Neuron (in vitro differentiated cells): ENCODE measurements around the gene SETD1B.

Experiments used
- H2AFZ ChIP-seq: one replicate; pipeline ENCODE4 v1.6.1; 2013; ENCODE audit warnings: low read depth, mild to moderate bottlenecking, inconsistent platforms, low read length, moderate library complexity
- H3K27me3 ChIP-seq: one replicate; pipeline ENCODE4 v1.6.1; 2013; ENCODE audit warnings: low read length; ENCODE audit not compliant: insufficient read depth
- H3K36me3 ChIP-seq: one replicate; pipeline ENCODE4 v1.6.1; 2013; ENCODE audit warnings: low read length; ENCODE audit not compliant: insufficient read depth
- H3K4me1 ChIP-seq: one replicate; pipeline ENCODE4 v1.6.1; 2013; ENCODE audit warnings: low read length; ENCODE audit not compliant: insufficient read depth
- H3K4me3 ChIP-seq: 2 replicates; pipeline ENCODE4 v1.5.1; 2013; ENCODE audit warnings: mild to moderate bottlenecking, low read length, moderate library complexity
- H3K9me3 ChIP-seq: one replicate; pipeline ENCODE4 v1.6.1; 2013; ENCODE audit warnings: low read length

The SETD1B gene

DNA sequence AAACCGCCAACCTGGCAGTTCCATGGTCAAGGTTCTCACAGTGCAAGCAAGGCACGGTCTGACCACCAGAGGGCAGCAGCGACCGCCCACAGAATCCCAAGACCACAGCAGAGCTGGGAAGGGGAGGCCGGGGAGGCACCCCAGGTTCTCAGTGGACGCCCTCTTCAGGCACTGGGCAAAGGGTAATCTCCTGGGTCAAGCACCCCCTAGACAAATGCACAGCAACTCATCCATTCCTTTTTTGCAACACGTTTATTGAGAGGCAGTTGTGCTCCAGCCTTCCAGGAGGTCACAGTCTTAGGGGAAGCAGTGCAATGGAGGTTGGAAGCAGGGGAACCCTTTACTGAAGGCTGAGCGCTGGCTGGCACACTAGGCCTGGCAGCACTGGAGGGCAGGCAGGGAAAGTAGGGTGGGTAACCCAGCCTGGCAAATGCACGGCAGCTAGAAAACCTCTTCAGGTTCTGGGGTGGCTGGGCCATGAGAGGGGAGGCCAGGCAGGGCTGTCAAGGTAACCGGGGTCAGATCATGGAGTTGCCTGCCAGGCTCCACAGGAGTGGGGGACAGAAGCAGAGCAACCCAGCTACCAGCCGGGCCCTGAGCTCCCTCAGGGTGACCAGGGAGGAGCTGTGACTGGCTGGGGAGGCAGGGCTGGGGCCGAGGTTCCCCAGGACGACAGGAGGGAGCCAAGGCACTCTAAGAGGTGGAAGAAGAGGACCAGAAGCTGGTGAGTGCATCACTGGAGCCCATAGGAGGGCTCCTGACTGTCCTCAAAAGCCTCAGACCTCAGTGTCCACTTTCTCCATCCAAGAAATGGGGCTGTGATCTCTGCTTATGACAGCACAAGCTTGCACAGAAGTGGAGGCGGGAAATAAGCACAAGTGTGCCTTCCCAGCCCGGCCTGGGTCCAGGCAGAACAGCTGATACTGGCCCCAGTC, 8.5 kb upstream of the SETD1B start:
- Histone ChIP-seq H3K4me1 (peaks cover 34% of the 10 kb centered on the region), H3K9me3 (no peaks in the 10 kb centered on the region), H2AFZ (no peak overlapping the region), H3K27me3 (no peaks in the 10 kb centered on the region), H3K4me3 (no peak overlapping the region), H3K36me3 (peaks cover 44% of the 10 kb centered on the region)

DNA sequence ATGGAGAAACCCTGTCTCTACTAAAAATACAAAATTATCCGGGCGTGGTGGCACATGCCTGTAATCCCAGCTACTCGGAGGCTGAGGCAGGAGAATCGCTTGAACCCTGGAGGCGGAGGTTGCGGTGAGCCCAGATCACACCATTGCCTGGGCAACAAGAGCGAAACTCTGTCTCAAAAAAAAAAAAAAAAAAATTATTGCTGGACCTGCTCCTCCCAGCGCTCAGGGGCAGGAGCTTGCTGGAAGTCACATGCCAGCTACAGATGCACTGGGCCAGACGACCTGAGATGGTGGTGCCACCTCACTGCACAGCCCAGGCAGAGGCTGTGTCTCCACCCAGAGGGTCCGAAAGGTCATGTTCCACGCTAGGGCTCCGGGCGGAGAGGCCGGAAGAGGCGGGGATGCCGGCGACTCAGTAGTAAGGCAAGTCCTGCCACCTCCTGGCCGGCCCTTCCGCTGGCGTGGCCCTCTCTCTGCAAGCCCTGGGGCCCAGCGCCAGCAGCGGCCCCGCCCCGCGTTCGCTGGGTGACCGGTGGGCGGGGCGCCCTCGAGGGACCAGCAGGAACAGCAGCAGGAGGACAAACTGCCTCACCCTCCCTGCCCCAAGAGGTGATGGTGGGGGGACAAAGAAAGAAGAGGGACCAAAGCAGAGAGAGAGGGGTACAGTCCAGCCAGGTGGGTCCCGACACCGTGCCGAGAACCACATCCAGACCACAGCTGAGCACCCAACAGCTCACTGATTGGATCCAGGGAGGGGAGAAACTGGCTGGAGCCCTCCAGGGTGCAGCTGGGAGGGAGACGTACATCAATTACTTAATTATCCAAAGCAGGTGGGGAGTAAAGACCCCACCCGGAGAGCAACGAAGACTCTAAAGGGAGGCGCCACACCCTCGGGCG, 6.7 kb upstream of the SETD1B start:
- H3K4me1 ChIP-seq: peaks cover 44% of the 10 kb centered on the region

DNA sequence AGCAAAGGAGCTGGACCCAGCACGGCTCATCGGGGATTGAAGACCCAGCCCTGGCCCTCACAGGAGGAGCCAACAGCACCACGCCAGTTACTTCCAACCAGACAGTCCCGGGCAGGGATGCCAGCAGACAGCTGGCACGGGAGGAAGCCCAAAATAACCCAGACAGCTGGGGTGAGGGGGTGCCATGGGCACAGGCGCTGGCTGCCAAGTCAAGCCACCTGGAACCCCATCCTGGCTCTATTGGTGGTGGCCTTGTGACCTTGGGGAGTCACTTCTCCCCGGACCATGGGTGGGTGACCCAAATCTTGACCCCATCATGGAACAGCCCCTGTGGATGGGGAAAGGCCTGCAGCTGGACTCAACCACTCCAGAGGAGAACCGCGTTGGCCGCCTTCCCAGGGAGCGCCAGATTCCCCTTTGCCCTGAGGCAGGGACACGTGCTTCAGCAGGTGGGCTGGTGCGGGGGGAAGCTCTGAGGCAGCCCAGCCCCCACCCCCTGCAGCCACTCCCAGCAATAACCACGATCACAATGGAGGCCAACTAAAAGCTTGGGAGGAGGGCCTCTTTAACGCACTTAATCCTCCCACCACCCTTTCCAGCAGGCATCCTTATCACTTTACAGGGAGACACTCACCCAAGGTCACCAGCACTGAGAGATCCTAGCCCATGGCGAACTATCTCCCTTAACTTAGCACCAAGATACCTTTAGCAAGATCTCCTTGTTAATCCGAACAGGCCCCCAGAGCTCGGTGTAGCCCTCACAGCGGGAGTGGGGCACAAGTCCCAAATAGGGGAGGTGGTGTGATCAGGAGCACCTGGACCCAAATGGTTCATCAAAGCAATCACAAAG, 5.6 kb upstream of the SETD1B start:
- peak overlapping the region; percentile 88 for H3K4me3 ChIP-seq
- no peaks in the 10 kb centered on the region for H3K27me3 ChIP-seq
- H2AFZ ChIP-seq: no peak overlapping the region
- H3K9me3 ChIP-seq: no peaks in the 10 kb centered on the region
- H3K4me1 ChIP-seq: peaks cover 44% of the 10 kb centered on the region
- H3K36me3 ChIP-seq: peaks cover 37% of the 10 kb centered on the region

More for the DNA sequence above, 6.7 kb upstream of the SETD1B start:
- Histone ChIP-seq H2AFZ (no peak overlapping the region), H3K9me3 (no peaks in the 10 kb centered on the region), H3K27me3 (no peaks in the 10 kb centered on the region), H3K4me3 (peak overlapping the region; percentile 7), H3K36me3 (peaks cover 44% of the 10 kb centered on the region)

DNA sequence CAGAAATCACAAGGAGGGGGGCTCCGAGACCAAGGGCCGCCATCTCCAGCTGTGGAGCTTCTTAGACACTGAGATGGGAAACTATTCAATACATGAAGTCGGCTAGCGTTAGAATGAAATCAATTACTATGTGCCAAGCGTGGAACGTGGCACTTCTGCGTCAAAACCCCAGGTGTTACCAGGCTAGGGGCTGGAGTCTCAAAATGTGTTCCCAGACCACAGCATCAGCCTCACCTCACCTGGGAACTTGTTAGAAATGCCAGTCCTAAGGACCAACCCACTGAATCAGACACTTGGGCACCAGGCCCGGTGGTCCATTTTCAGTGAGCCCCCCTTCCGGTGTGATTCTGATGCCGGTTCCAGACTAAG, 5.0 kb upstream of the SETD1B start:
- no peaks in the 10 kb centered on the region for H3K27me3 ChIP-seq
- peaks cover 37% of the 10 kb centered on the region for H3K36me3 ChIP-seq
- H2AFZ ChIP-seq: no peak overlapping the region
- H3K4me3 ChIP-seq: peak overlapping the region; percentile 88
- H3K4me1 ChIP-seq: peaks cover 46% of the 10 kb centered on the region
- H3K9me3 ChIP-seq: no peaks in the 10 kb centered on the region

DNA sequence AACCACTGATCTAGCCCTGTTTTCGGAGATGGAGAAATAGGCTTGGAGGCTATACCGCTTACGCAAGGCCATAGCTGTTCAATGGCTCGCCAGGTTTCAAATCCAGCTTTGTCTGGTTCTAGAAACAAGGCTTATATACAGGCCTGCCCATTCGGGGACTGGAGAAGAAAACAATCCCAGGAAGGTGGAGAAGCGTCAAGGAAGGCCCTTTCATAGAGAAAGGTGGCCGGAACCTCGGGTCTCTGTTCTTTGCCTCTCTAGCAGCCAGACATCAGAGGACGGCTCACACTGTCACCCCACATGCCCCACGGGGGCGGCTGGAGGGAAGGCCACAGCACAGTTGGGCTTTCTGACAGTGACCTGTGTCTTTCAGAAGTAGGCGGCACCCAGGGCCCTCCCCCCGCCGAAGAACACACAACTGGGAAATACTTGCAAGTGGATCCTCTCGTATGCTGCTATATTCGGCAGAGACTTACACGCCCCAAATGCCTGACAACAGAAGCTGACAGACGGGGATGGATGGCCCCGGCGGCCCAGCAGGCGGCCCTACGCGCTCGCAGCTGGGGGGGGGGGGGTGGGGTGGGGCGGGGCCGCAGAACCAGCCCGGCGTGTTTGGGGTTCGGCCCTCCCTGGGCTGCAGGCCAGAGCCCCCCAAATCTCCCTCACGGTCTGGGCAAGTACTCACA, 4.5 kb upstream of the SETD1B start:
- H2AFZ ChIP-seq: no peak overlapping the region
- peaks cover 36% of the 10 kb centered on the region for H3K36me3 ChIP-seq
- no peaks in the 10 kb centered on the region for H3K9me3 ChIP-seq
- H3K27me3 ChIP-seq: no peaks in the 10 kb centered on the region
- peak overlapping the region; percentile 88 for H3K4me3 ChIP-seq
- H3K4me1 ChIP-seq: peaks cover 46% of the 10 kb centered on the region

DNA sequence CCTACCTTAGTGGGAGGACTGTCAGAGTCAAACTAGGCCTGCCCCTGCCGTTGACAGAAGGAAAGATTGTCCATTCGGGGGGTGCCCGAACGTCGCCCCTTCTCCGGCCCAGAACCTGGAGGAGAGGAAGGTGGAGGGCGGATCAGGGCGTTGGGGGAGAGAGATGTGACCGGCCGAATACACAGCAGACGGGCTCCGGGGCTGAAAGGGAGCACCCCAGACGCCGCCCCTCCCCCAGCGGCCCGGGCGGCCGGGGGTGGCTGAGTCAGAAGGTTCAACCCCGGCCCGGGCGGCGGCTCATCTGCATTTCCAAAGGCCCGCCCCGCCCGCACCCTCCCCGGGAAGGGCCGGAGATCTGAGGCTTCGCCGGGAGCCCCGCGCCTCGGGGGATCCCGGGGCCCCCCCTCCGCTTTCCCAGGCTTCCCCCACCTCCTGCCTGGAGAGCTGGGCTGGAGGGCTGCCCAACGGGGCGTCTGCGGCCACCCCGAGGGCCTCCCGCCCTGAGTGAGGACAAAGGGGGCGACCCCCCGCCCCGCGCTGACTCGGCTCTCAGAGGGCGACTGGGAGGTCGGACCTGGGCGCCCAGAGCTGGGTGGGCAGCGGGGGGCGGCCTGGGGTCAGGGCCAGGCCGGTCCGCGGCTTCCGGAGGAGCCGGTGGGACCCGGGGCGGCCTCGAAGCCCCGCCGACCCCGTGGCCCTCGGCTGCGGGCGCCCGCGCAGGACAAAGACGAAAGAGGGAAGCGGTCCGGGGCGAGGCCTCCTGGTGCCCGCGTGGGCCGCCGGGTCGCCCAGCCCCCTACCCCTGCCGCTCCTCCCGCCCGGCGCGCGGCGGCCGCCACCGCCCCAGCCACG, 3.7 kb upstream of the SETD1B start:
- Histone ChIP-seq H2AFZ (no peak overlapping the region), H3K9me3 (no peaks in the 10 kb centered on the region), H3K4me1 (peaks cover 46% of the 10 kb centered on the region), H3K4me3 (peak overlapping the region; percentile 88), H3K27me3 (no peaks in the 10 kb centered on the region), H3K36me3 (peaks cover 33% of the 10 kb centered on the region)

DNA sequence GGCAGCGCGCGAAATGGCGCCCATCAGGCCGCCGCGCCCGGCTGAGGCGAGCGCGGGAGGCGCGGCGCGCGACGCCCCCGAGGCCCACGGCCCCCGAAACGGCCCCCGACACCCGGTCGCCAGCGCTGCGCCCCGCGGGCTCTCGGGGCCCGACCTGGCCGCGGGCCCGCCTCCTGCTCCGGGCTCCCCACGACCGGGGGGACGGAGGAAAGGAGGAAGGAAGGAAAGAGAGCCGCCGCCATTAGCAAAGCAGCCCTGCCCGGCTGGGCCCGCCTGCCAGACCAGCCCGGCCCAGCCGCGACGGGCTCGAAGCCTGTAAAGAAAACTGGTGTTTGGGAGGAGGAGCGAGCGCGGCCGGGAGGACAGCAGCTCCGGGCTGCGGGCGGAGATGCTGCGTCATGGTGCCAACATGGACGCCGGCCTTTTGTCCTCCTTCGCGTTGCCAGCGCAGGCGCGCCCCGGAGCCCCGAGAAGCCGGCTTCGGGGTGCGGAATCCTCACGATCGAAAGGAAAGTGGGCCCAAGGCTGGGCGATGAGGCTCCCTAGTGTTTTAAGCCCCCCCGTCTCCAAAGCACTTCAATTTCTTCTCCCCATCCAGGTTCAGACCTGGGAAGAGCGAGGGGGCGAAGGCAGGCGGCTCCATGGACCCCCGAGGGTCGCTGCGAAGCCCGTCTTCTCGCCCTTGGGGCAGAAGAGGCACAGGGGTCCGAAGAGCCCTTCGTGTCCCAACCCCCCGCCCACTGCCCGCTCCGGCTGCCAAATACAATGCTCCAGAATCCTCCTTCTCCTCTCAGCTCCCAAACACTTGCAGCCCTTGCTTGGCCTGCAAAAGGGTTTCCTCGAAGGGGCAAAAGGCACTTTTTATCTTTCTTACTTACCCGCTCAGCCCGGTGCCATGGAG, 2.9 kb upstream of the SETD1B start:
- H3K4me3 ChIP-seq: peak overlapping the region; percentile 88
- no peaks in the 10 kb centered on the region for H3K9me3 ChIP-seq
- no peaks in the 10 kb centered on the region for H3K27me3 ChIP-seq
- peaks cover 49% of the 10 kb centered on the region for H3K4me1 ChIP-seq
- no peak overlapping the region for H2AFZ ChIP-seq
- H3K36me3 ChIP-seq: peaks cover 31% of the 10 kb centered on the region

DNA sequence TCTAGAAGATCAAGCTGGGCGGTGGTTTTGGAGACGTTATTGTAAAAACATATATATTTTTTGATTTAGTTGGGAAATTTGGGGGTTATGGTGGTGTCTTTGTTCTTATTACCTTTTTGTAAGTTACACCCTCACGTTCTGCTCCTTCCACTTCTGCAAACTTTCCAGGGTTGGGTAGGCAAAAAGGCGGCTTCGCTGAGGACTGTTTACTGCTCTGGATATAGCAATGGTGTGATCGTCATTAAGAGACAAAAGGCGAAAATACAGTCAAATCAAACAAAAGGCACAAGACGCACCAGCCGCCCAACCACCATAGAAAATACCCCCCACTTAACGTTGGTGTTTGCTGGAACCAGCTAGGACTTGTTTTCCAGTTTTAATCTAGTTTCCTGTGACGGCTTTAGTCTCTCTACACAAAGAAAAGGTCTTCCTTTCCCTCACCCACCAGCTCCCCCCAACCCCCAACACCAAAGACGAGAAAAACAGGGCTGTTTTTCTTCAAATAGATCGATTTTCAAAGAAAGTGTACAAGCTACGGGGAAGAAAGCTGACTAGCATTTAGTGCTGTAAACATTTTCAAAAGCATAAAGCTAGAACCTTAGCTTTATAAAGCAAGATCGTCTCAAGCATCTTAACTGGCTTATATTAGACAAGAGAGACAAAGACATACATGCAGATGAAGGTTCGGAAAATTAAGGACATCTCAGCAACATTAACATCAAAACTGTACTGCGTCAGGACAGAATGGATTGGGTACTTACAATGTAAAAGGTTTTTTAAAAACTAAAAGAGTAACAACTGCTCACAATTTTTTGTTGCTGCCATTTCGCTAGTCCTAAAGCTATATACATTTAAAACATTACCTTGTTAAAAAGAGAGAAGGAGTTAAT, 2.0 kb upstream of the SETD1B start:
- H3K27me3 ChIP-seq: no peaks in the 10 kb centered on the region
- H3K4me1 ChIP-seq: peaks cover 53% of the 10 kb centered on the region
- peak overlapping the region; percentile 88 for H3K4me3 ChIP-seq
- H3K9me3 ChIP-seq: no peaks in the 10 kb centered on the region
- no peak overlapping the region for H2AFZ ChIP-seq
- peaks cover 25% of the 10 kb centered on the region for H3K36me3 ChIP-seq

DNA sequence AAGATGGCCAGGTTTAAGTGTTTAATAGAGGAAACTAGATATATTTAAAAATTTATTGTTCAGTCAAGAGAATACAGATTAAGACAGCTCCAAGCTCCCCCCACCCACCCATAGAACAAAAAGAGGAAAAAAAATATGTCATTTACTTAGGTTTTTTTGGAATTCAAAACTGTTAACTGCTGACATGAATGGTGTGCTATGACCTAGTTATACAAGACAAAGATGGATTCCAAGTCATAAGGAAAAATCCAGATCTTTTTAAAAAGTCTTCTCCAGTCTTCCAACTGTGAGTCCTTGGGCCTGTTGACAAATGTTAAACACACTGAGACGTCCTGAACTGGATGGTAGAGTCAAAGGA, 1.3 kb upstream of the SETD1B start:
- no peaks in the 10 kb centered on the region for H3K9me3 ChIP-seq
- peak overlapping the region; percentile 88 for H3K4me3 ChIP-seq
- peaks cover 51% of the 10 kb centered on the region for H3K4me1 ChIP-seq
- no peaks in the 10 kb centered on the region for H3K27me3 ChIP-seq
- no peak overlapping the region for H2AFZ ChIP-seq
- peaks cover 19% of the 10 kb centered on the region for H3K36me3 ChIP-seq

DNA sequence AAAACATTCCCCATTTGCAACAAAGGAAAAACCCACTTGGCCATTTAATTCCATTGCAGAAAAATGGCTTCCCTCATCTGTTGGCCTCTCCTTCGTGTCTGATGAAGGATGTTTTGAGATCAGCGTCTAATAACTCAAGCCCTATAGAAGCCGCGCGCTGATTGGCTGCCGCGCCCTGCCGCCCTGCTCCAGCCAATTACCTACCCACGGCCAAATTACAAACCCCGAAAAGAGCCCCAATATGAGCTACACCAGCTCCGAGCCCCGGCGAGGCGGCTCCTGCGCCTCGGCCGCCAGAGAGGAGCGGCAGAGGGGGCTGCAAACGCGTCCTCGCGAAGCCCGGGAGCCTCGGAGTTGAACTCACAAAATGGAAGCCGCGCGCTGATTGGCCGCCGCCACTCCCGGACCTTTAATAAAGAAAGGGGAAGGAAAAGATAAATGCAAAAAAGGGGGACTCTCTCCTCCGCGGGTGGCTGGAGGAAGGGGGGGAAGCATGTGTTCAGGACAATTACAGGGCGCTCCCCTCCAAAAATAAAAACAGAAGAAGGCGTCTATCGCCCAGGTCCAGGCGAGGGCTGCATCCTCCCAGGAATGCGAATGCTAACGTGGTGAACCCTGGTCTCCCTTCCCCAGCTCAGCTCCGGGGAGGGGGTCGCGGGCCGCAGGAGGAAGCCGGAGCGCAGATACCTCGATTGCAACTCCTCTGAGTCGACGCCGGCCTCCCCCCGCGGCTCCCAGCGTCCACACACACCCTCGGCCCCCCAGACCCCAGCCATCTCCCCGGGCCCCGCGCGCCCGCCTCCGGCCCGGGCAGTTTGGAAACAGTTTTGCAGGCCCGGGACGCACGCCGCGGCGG, 738 bp upstream of the SETD1B start:
- Histone ChIP-seq H3K36me3 (peaks cover 16% of the 10 kb centered on the region), H3K4me3 (peak overlapping the region; percentile 88), H3K27me3 (no peaks in the 10 kb centered on the region), H3K9me3 (no peaks in the 10 kb centered on the region), H2AFZ (no peak overlapping the region), H3K4me1 (peaks cover 45% of the 10 kb centered on the region)
